Heart left ventricle (tissue), 16 donors: ENCODE results near the gene ARSB. TPM values are rescaled to one million over a fixed set of nuclear protein-coding genes. Genes with fewer than 3 reads are reported as not detected.

Experiments used
- ATAC-seq, 4 donors: fragments of 200-7000 bp; cut with Tn5 transposase; one replicate each; pipeline ENCODE4 v1.9.1; 2020 to 2022; ENCODE audit warnings: moderate library complexity in 4 of 4, mild to moderate bottlenecking in 3 of 4, moderate number of reproducible peaks in 1 of 4
- DNase-seq, 5 donors: peaks; one replicate each; pipeline ENCODE4 v3.0.0-alpha.2; 2020
- H3K27ac ChIP-seq, 12 donors: fragments of 200-600 bp; sonication (generic) in 4 of 12; one replicate each; pipeline versions ENCODE4 v1.5.0 to v1.8.0; 2016 to 2022; ENCODE audit warnings: mild to moderate bottlenecking in 2 of 12
- H3K27me3 ChIP-seq, 9 donors: fragments of 200-600 bp; sonication (generic) in 2 of 9; one replicate each; pipeline versions ENCODE4 v1.5.1 to v1.8.0; 2016 to 2022; ENCODE audit warnings: mild to moderate bottlenecking in 3 of 9
- H3K36me3 ChIP-seq, 9 donors: fragments of 200-600 bp; sonication (generic) in 2 of 9; one replicate each; pipeline versions ENCODE4 v1.5.0 to v1.8.0; 2018 to 2022; ENCODE audit warnings: mild to moderate bottlenecking in 2 of 9
- H3K4me1 ChIP-seq, 12 donors: fragments of 200-600 bp; sonication (generic) in 4 of 12; one replicate each; pipeline versions ENCODE4 v1.5.0 to v1.8.0; 2016 to 2022; ENCODE audit warnings: mild to moderate bottlenecking in 3 of 12
- H3K4me3 ChIP-seq, 12 donors: fragments of 200-600 bp; sonication (generic) in 4 of 12; one replicate each; pipeline versions ENCODE4 v1.5.0 to v1.8.0; 2017 to 2022; ENCODE audit warnings: mild to moderate bottlenecking in 9 of 12, moderate library complexity in 4 of 12
- H3K9me3 ChIP-seq, 12 donors: fragments of 200-600 bp; sonication (generic) in 4 of 12; one replicate each; pipeline versions ENCODE4 v1.5.0 to v1.8.0; 2016 to 2022; ENCODE audit warnings: mild to moderate bottlenecking in 1 of 12
- CTCF ChIP-seq, 12 donors: fragments of 200-600 bp; sonication (generic) in 4 of 12; IDR thresholded peaks; one replicate each; pipeline versions ENCODE4 v1.5.0 to v1.8.0; 2018 to 2022; ENCODE audit warnings: antibody characterized with exemption in 12 of 12, mild to moderate bottlenecking in 5 of 12
- POLR2A ChIP-seq, 2 donors: fragments of 450-650 bp; IDR thresholded peaks; one replicate each; pipeline ENCODE4 v1.6.1; 2017; ENCODE audit warnings: antibody characterized with exemption in 2 of 2, mild to moderate bottlenecking in 2 of 2, moderate library complexity in 2 of 2
- WGBS, 4 donors: extraction: QIAGEN DNeasy Blood & Tissue Kit in 2 of 4; methylation state at CpG; one replicate each; pipeline versions ENCODE4 v1.1.5 to v1.1.7; 2013 to 2018; 5-methylcytosine and 5-hydroxymethylcytosine counted together
- intact Hi-C, 10 donors: fragments of 100-400 bp; cut with DNase I; formaldehyde crosslinking; loops; one replicate each; pipeline versions ENCODE4 v1.11.1 to v1.14.2; 2022
- polyA plus RNA-seq, 2 donors: library from polyadenylated mRNA; stranded (reverse); fragments of 200-250 nt; gene quantifications; one replicate each; pipeline ENCODE4 v1.2.3, GENCODE V29; 2013
- total RNA-seq, 9 donors: library from RNA; depleted of rRNA in 2 of 9; stranded (reverse); fragments of >200 nt in 2 of 9; fragmentation: NEBNext Ultra II Directional in 3 of 9; extraction: Animal tissue kit (Norgen Biotek cat#: 25700) in 3 of 9; gene quantifications; one replicate each; pipeline versions ENCODE4 v1.1.0 to v1.2.4, GENCODE V29; 2016 to 2023
- donor health status: ischemic (EF 13 %, LVEDD 7.1; RV severe dilation, severe dysfunction).
- donor health status: healthy with polysubstance abuse.
- donor health status: DM: no; HTN: yes; CAD: no.
- donor health status: DM: no; HTN: no; CAD: no.
- donor health status: ischemic (EF 25% LVEDD 6.9; RV normal size, moderate dysfunction).
- donor health status: ischemic (EF 25% LVEDD 5.7; RV mildly dilated, moderate dysfunction).
- donor health status: healthy.
- donor health status: DM: yes; HTN: yes; CAD: no.
- donor health status: ischemic (EF 35%, LVEDD 5.7; RV mildly dilated, moderate dysfunction).
- donor health status: nonischemic (EF 11% LVEDD 7.7; RV severe dilation, severe dysfunction).
- donor health status: DM: yes; HTN: yes; CAD: no.
- donor health status: PGD.
- donor health status: ischemic (EF 29% LVEDD 5.4; RV normal size, mild dysfunction).
- donor health status: nonischemic (EF 23%, LVEDD 6.1; RV moderate dilation, normal function).

ARSB gene
- total and polyA plus RNA-seq, 11 donors: 2.2 to 25.8 (median 14.4) TPM

DNA sequence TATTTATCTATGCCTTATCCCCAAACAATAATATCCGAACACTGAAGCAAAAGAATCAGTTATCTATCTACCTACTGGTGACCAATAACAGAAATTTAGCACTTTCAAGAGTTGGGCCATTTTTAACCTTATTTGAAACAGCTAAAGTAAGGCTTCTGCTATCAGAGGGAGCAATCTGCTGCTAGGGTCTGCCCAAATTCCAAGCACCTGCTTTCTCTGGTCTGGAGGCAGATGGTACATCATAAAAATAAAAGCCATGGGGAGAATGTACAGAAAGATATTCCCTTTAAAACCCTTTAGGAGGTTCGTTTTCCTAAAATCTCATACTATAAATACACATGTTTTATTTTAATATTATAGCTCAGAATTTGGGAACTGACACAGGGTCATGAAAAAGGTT is 37.7 kb upstream of the ARSB start:
- WGBS, 4 donors: 91 to 96% (median 94%) methylated on average over 2 of the region's 2 CpGs
- Histone ChIP-seq H3K4me3 (no peak overlapping the region), H3K27ac (no peak overlapping the region), H3K9me3 (no peaks in the 10 kb centered on the region), H3K27me3 (no peaks in the 10 kb centered on the region), H3K36me3 (no peaks in the 10 kb centered on the region), H3K4me1 (peaks cover 0 to 11% (median 4%) of the 10 kb centered on the region in 12 donors)
- DNase-seq (no peak), ATAC-seq (no peak)
- intact Hi-C loops: loop anchor here in 9 of 10 donors (1.0 to 10.0 kb wide), 11 partner anchors 90 to 1062 kb away; partner anchors contain the start of gene BHMT (in 1 of the 9)
- TF ChIP-seq POLR2A (IDR thresholded peaks at IDR 0.05) (no peak), CTCF (IDR thresholded peaks at IDR 0.05) (no peak)

DNA sequence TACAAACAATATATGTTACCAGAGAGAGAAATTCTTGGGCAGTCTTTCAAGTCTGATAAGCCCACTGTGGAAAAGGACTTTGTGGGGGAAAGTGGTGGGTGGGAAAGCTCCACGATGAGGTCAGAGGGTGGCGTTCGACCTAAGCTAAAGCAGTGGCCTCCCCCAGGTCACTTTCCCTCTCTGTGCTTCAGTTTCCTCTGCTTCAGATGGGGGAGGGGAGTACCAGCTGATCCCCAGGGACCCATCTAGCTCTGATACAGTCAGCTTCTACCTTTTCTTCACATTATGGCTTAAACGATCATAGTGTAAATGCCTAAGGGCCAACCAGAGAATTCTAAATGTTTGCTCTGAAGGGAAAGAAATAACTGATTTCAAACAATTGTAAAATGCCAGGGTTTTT is 36.6 kb upstream of the ARSB start:
- TF ChIP-seq CTCF (IDR thresholded peaks at IDR 0.05) (no peak), POLR2A (IDR thresholded peaks at IDR 0.05) (no peak)
- Histone ChIP-seq H3K27ac (no peak overlapping the region), H3K9me3 (no peaks in the 10 kb centered on the region), H3K27me3 (no peaks in the 10 kb centered on the region), H3K4me3 (no peak overlapping the region), H3K36me3 (no peaks in the 10 kb centered on the region), H3K4me1 (peaks cover 0 to 11% (median 4%) of the 10 kb centered on the region in 12 donors)
- 20 to 33% (median 25%) methylated on average over 4 of the region's 4 CpGs for WGBS, 4 donors
- DNase-seq: no peak
- ATAC-seq: no peak
- intact Hi-C loops: loop anchor here in 8 of 10 donors (1.0 to 10.0 kb wide), 12 partner anchors 91 to 1063 kb away; partner anchors contain the start of gene BHMT (in 1 of the 8)

GRCh38 chr5:79020861-79021561 is 35.9 kb upstream of the ARSB start:
- H3K4me1 ChIP-seq: peaks cover 0 to 11% (median 4%) of the 10 kb centered on the region in 12 donors
- no peaks in the 10 kb centered on the region for H3K27me3 ChIP-seq
- peak overlapping the region in 5 of 12 donors; percentile 8 to 39 (median 23) for H3K4me3 ChIP-seq
- H3K9me3 ChIP-seq: no peaks in the 10 kb centered on the region
- TF ChIP-seq POLR2A (IDR thresholded peaks at IDR 0.05) (no peak), CTCF (IDR thresholded peaks at IDR 0.05) (peak; percentile 64 to 89 (median 78))
- H3K27ac ChIP-seq: no peak overlapping the region
- DNase-seq (peak in 4 of 5 donors; percentile 28 to 47 (median 44)), ATAC-seq (peak; percentile 64 to 91 (median 84))
- H3K36me3 ChIP-seq: no peaks in the 10 kb centered on the region
- WGBS, 4 donors: 8 to 18% (median 12%) methylated on average over 14 of the region's 14 CpGs
- intact Hi-C loops: loop anchor here in 8 of 10 donors (1.0 to 10.0 kb wide), 11 partner anchors 91 to 1064 kb away; partner anchors contain the start of gene BHMT (in 1 of the 8)

- TF ChIP-seq CTCF (IDR thresholded peaks at IDR 0.05): no peak
- no peak for TF ChIP-seq POLR2A (IDR thresholded peaks at IDR 0.05)
- H3K27ac ChIP-seq: no peak overlapping the region
- no peak for ATAC-seq
- H3K36me3 ChIP-seq: no peaks in the 10 kb centered on the region
- H3K4me1 ChIP-seq: no peaks in the 10 kb centered on the region
- intact Hi-C loops: no loop called here
- no peaks in the 10 kb centered on the region for H3K27me3 ChIP-seq
- WGBS, 4 donors: 86 to 95% (median 90%) methylated on average over 2 of the region's 2 CpGs
- no peak overlapping the region for H3K4me3 ChIP-seq
- DNase-seq: no peak
- peaks cover 0 to 14% (median 0%) of the 10 kb centered on the region in 12 donors for H3K9me3 ChIP-seq
Measured at GRCh38 chr5:79014631-79015030, 29.5 kb upstream of the ARSB start.
